Pulmonary artery endothelial cell (primary cell): ENCODE measurements around the gene GRAMD1B. TPM values are rescaled to one million over a fixed set of nuclear protein-coding genes. Genes with fewer than 3 reads are reported as not detected.

Experiments
- DNase-seq: peaks from one replicate; pipeline ENCODE4 v3.0.0-alpha.2; 2011; ENCODE audit warnings: low read depth, low spot score
- total RNA-seq: library from RNA; depleted of rRNA; stranded (reverse); fragments of >200 nt; gene quantifications from 2 replicates; pipeline ENCODE4 v1.2.3, GENCODE V29; 2014

The GRAMD1B gene
- 2.8 and 4.5 TPM in 2 replicates for total RNA-seq

GRCh38 chr11:123429913-123430720 lies at the start of gene GRAMD1B:
TSS of gene GRAMD1B (plus strand) at chr11:123430269. CDS start at chr11:123430793, 524 bp downstream.
- DNase-seq: no peak

GRCh38 chr11:123381149-123381548 lies 48.9 kb upstream of the GRAMD1B start:
- DNase-seq: no peak

- DNase-seq: no peak
Observed at GRCh38 chr11:123381817-123382554, 48.1 kb upstream of the GRAMD1B start.

- DNase-seq: no peak
Observed at GRCh38 chr11:123382555-123383074, 47.5 kb upstream of the GRAMD1B start.

GRCh38 chr11:123384116-123384515 lies 46.0 kb upstream of the GRAMD1B start:
- no peak for DNase-seq

GRCh38 chr11:123386796-123387510 lies 43.1 kb upstream of the GRAMD1B start:
- DNase-seq: no peak

GRCh38 chr11:123388640-123389039 lies 41.4 kb upstream of the GRAMD1B start:
- no peak for DNase-seq

GRCh38 chr11:123390146-123390545 lies 39.9 kb upstream of the GRAMD1B start:
- no peak for DNase-seq

- DNase-seq: no peak
Observed at GRCh38 chr11:123391646-123392348, 38.3 kb upstream of the GRAMD1B start.

- no peak for DNase-seq
Observed at GRCh38 chr11:123392431-123392830, 37.6 kb upstream of the GRAMD1B start.

GRCh38 chr11:123392844-123393243 lies 37.2 kb upstream of the GRAMD1B start:
- DNase-seq: no peak

GRCh38 chr11:123393312-123393927 lies 36.6 kb upstream of the GRAMD1B start:
- no peak for DNase-seq

GRCh38 chr11:123404676-123405075 lies 25.4 kb upstream of the GRAMD1B start:
- no peak for DNase-seq

GRCh38 chr11:123405123-123405592 lies 24.9 kb upstream of the GRAMD1B start:
- DNase-seq: no peak

- DNase-seq: no peak
Observed at GRCh38 chr11:123406441-123407129, 23.5 kb upstream of the GRAMD1B start.

- DNase-seq: peak; percentile 39
Observed at GRCh38 chr11:123407130-123407995, 22.7 kb upstream of the GRAMD1B start.

- DNase-seq: no peak
Observed at GRCh38 chr11:123407996-123408597, 22.0 kb upstream of the GRAMD1B start.

GRCh38 chr11:123408619-123409455 lies 21.2 kb upstream of the GRAMD1B start:
- no peak for DNase-seq
